ENCODE measurements around the gene TRIP6. TPM values are rescaled to one million over a fixed set of nuclear protein-coding genes. Genes with fewer than 3 reads are reported as not detected.
"Not testable (repeated sequence)": the region's sequence is repeated elsewhere in the genome, so short reads cannot be mapped to it uniquely, and the experiment has no call there.

Gene TRIP6
- total RNA-seq, 3 donors from 2014 or later (not counting 1 experiment from before 2014, with no cell fraction given), result 1.1 to 3.5 (median 1.5) TPM

GRCh38 chr7:100900978-100901377 is 33.8 kb downstream of the TRIP6 start:
- DNase-seq (no peak), ATAC-seq (no peak)
- intact Hi-C loops (cut with micrococcal nuclease), result no loop called here
- Mint-ChIP-seq H3K4me1 (peaks cover 4 to 5% of the 10 kb centered on the region in 2 donors), H3K9me3 (no peaks in the 10 kb centered on the region), H3K36me3 (no peaks in the 10 kb centered on the region), H3K27me3 (ENCODE audit: low read depth in 2 of 2) (peaks cover 26 to 30% of the 10 kb centered on the region in 2 donors), H3K27ac (no peak overlapping the region), H3K4me3 (no peak overlapping the region)
- no peak for TF ChIP-seq CTCF (IDR thresholded peaks at IDR 0.05)
- Histone ChIP-seq H3K4me1 (ENCODE audit: control insufficient read depth, insufficient read depth, low read length) (peaks cover 12% of the 10 kb centered on the region), H3K36me3 (ENCODE audit: control insufficient read depth, insufficient read depth, low read length) (no peaks in the 10 kb centered on the region), H3K4me3 (ENCODE audit: low read length) (no peak overlapping the region), H3K27me3 (ENCODE audit: control insufficient read depth, insufficient read depth, low read length) (peaks cover 15% of the 10 kb centered on the region), H3K9me3 (ENCODE audit: control insufficient read depth, insufficient read depth, low read length) (no peaks in the 10 kb centered on the region), H3K27ac (ENCODE audit: low read length) (no peak overlapping the region)
- 92% methylated on average over 1 of the region's 2 CpGs for WGBS (ENCODE audit: insufficient coverage)

GRCh38 chr7:100901921-100902332 is 34.7 kb downstream of the TRIP6 start:
- Mint-ChIP-seq H3K27ac (no peak overlapping the region), H3K4me1 (no peaks in the 10 kb centered on the region), H3K9me3 (no peaks in the 10 kb centered on the region), H3K36me3 (no peaks in the 10 kb centered on the region), H3K4me3 (no peak overlapping the region), H3K27me3 (ENCODE audit: low read depth in 2 of 2) (peaks cover 21 to 26% of the 10 kb centered on the region in 2 donors)
- H3K4me1 ChIP-seq (ENCODE audit: control insufficient read depth, insufficient read depth, low read length), result peaks cover 4% of the 10 kb centered on the region
- DNase-seq, result no peak
- H3K27ac ChIP-seq (ENCODE audit: low read length), result no peak overlapping the region
- TF ChIP-seq CTCF (IDR thresholded peaks at IDR 0.05), result no peak
- no peak overlapping the region for H3K4me3 ChIP-seq (ENCODE audit: low read length)
- no peaks in the 10 kb centered on the region for H3K9me3 ChIP-seq (ENCODE audit: control insufficient read depth, insufficient read depth, low read length)
- no peaks in the 10 kb centered on the region for H3K36me3 ChIP-seq (ENCODE audit: control insufficient read depth, insufficient read depth, low read length)
- H3K27me3 ChIP-seq (ENCODE audit: control insufficient read depth, insufficient read depth, low read length), result peaks cover 9% of the 10 kb centered on the region
- 81% methylated on average over 4 of the region's 5 CpGs for WGBS (ENCODE audit: insufficient coverage)
- ATAC-seq, result no peak
- intact Hi-C loops (cut with micrococcal nuclease), result no loop called here

- H3K9me3 Mint-ChIP-seq, result no peaks in the 10 kb centered on the region
- H3K27ac ChIP-seq (ENCODE audit: low read length), result no peak overlapping the region
- peaks cover 4% of the 10 kb centered on the region for H3K27me3 ChIP-seq (ENCODE audit: control insufficient read depth, insufficient read depth, low read length)
- no peak for ATAC-seq
- no peaks in the 10 kb centered on the region for H3K4me1 Mint-ChIP-seq
- no peak for DNase-seq
- no peaks in the 10 kb centered on the region for H3K36me3 ChIP-seq (ENCODE audit: control insufficient read depth, insufficient read depth, low read length)
- no peaks in the 10 kb centered on the region for H3K4me1 ChIP-seq (ENCODE audit: control insufficient read depth, insufficient read depth, low read length)
- H3K9me3 ChIP-seq (ENCODE audit: control insufficient read depth, insufficient read depth, low read length), result no peaks in the 10 kb centered on the region
- intact Hi-C loops (cut with micrococcal nuclease), result no loop called here
- no peak overlapping the region for H3K4me3 Mint-ChIP-seq
- H3K27me3 Mint-ChIP-seq (ENCODE audit: low read depth in 2 of 2), result peaks cover 21% of the 10 kb centered on the region in 2 donors
- H3K36me3 Mint-ChIP-seq, result no peaks in the 10 kb centered on the region
- WGBS (ENCODE audit: insufficient coverage), result 80% methylated on average over 5 of the region's 7 CpGs
- H3K27ac Mint-ChIP-seq, result no peak overlapping the region
- no peak for TF ChIP-seq CTCF (IDR thresholded peaks at IDR 0.05)
- H3K4me3 ChIP-seq (ENCODE audit: low read length), result no peak overlapping the region
Observed at GRCh38 chr7:100902638-100903037, 35.5 kb downstream of the TRIP6 start.

GRCh38 chr7:100908512-100908911 is 41.3 kb downstream of the TRIP6 start:
- no peak for ATAC-seq
- H3K9me3 ChIP-seq (ENCODE audit: control insufficient read depth, insufficient read depth, low read length), result no peaks in the 10 kb centered on the region
- intact Hi-C loops (cut with micrococcal nuclease), result no loop called here
- Mint-ChIP-seq H3K27ac (no peak overlapping the region), H3K9me3 (no peaks in the 10 kb centered on the region), H3K36me3 (no peaks in the 10 kb centered on the region), H3K4me3 (no peak overlapping the region), H3K27me3 (ENCODE audit: low read depth in 2 of 2) (peaks cover 0 to 11% of the 10 kb centered on the region in 2 donors), H3K4me1 (no peaks in the 10 kb centered on the region)
- H3K27me3 ChIP-seq (ENCODE audit: control insufficient read depth, insufficient read depth, low read length), result no peaks in the 10 kb centered on the region
- TF ChIP-seq CTCF (IDR thresholded peaks at IDR 0.05), result no peak
- WGBS (ENCODE audit: insufficient coverage), result 91% methylated on average over 5 of the region's 5 CpGs
- H3K4me1 ChIP-seq (ENCODE audit: control insufficient read depth, insufficient read depth, low read length), result no peaks in the 10 kb centered on the region
- no peak overlapping the region for H3K27ac ChIP-seq (ENCODE audit: low read length)
- no peaks in the 10 kb centered on the region for H3K36me3 ChIP-seq (ENCODE audit: control insufficient read depth, insufficient read depth, low read length)
- DNase-seq, result no peak
- no peak overlapping the region for H3K4me3 ChIP-seq (ENCODE audit: low read length)

- H3K9me3 Mint-ChIP-seq; ATAC-seq; H3K27ac ChIP-seq (ENCODE audit: low read length); H3K4me1 Mint-ChIP-seq; H3K9me3 ChIP-seq (ENCODE audit: control insufficient read depth, insufficient read depth, low read length); intact Hi-C loops (cut with micrococcal nuclease); H3K4me1 ChIP-seq (ENCODE audit: control insufficient read depth, insufficient read depth, low read length); H3K36me3 ChIP-seq (ENCODE audit: control insufficient read depth, insufficient read depth, low read length); DNase-seq; H3K4me3 ChIP-seq (ENCODE audit: low read length); H3K27me3 ChIP-seq (ENCODE audit: control insufficient read depth, insufficient read depth, low read length); H3K4me3 Mint-ChIP-seq; H3K36me3 Mint-ChIP-seq; H3K27ac Mint-ChIP-seq: not testable (repeated sequence)
- 47% methylated on average over 6 of the region's 7 CpGs for WGBS (ENCODE audit: insufficient coverage)
- peaks cover 0 to 12% of the 10 kb centered on the region in 2 donors for H3K27me3 Mint-ChIP-seq (ENCODE audit: low read depth in 2 of 2)
Observed at GRCh38 chr7:100910443-100910842, 43.3 kb downstream of the TRIP6 start.
